ENCODE data around the gene SDE2.
"Not testable (repeated sequence)": the region's sequence is repeated elsewhere in the genome, so short reads cannot be mapped to it uniquely, and the experiment has no call there.

DNA sequence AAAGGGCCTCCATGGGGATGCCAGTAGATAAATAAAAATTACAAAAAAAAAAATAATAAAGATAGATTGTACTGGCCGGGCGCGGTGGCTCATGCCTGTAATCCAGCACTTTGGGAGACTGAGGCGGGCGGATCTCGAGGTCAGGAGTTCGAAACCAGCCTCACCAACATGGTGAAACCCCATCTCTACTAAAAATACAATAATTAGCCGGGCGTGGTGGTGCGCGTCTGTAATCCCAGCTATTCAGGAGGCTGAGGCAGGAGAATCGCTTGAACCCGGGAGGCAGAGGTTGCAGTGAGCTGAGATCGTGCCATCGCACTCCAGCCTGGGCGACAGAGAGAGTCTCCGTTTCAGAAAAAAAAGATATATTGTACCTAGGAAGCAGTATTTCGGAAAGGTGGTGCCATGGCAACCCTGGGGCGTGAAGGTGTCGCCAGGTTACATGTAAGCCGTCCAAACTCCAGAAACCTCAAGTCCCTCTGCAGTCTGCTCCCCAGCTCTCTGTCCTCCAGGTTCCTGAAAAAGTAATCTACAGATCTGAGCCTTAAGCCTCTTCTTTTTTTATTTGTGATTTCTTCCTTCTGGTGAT, 1.4 kb upstream of the SDE2 start:
- TF ChIP-seq POLR2AphosphoS5 (IDR thresholded peaks at IDR 0.05; ENCODE audit: low read depth, low read length); POLR2A (IDR thresholded peaks at IDR 0.05; ENCODE audit: low read depth, low read length); TAF1 (IDR thresholded peaks at IDR 0.05; ENCODE audit: borderline replicate concordance, low read depth, low read length): not testable (repeated sequence)

Data from GM12892 (cell line).